ENCODE results near the gene DYSF. TPM values are rescaled to one million over a fixed set of nuclear protein-coding genes. Genes with fewer than 3 reads are reported as not detected.
"Not testable (repeated sequence)": the region's sequence is repeated elsewhere in the genome, so short reads cannot be mapped to it uniquely, and the experiment has no call there.

Gene DYSF
- total RNA-seq, 1 donor from 2014 or later = 4.2 TPM

DNA sequence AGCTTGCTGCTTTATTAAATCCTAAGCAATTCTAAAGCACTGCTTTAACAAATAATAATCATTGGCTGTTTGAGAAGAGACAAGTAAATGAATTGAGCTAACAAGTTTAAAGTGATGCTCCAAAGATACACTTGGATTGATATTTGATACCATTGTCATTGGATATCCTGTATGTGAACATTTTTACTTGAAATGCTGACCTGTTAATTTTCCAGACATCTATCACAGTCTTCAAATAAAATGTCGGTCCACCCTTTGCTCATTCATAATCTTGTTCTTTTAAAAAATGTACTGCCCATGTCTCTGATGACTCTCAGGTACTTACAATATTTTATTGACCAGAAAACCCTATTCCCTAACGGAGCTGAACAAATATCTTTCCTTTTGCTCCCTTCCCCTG, 202.1 kb downstream of the DYSF start:
- TF ChIP-seq, protein P1, sequence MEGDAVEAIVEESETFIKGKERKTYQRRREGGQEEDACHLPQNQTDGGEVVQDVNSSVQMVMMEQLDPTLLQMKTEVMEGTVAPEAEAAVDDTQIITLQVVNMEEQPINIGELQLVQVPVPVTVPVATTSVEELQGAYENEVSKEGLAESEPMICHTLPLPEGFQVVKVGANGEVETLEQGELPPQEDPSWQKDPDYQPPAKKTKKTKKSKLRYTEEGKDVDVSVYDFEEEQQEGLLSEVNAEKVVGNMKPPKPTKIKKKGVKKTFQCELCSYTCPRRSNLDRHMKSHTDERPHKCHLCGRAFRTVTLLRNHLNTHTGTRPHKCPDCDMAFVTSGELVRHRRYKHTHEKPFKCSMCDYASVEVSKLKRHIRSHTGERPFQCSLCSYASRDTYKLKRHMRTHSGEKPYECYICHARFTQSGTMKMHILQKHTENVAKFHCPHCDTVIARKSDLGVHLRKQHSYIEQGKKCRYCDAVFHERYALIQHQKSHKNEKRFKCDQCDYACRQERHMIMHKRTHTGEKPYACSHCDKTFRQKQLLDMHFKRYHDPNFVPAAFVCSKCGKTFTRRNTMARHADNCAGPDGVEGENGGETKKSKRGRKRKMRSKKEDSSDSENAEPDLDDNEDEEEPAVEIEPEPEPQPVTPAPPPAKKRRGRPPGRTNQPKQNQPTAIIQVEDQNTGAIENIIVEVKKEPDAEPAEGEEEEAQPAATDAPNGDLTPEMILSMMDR (conservative IDR thresholded peaks at IDR 0.05) = no peak
- Mint-ChIP-seq H3K4me3 (no peak overlapping the region), H3K9me3 (peaks cover 18% of the 10 kb centered on the region), H3K27me3 (no peaks in the 10 kb centered on the region), H3K27ac (no peak overlapping the region), H3K4me1 (ENCODE audit: unreplicated experiment) (peaks cover 8% of the 10 kb centered on the region), H3K36me3 (peaks cover 7% of the 10 kb centered on the region)
- DNase-seq (ENCODE audit: extremely low spot score, unreplicated experiment) = no peak

DNA sequence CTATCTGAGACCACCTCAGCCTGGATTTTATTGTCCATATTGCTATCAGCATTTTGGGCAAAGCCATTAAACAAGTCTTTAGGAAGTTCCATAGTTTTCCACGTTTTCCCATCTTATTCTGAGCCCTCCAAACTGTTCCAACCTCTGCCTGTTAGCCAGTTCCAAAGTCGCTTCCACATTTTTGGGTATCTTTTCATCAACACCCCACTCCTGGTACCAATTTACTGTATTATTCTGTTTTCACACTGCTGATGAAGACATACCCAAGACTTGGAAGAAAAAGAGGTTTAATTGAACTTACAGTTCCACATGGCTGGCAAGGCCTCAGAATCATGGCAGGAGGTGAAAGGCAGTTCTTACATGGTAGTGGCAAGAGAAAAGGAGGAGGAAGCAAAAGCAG, 204.9 kb downstream of the DYSF start:
- H3K27ac Mint-ChIP-seq = not testable (repeated sequence)

DNA sequence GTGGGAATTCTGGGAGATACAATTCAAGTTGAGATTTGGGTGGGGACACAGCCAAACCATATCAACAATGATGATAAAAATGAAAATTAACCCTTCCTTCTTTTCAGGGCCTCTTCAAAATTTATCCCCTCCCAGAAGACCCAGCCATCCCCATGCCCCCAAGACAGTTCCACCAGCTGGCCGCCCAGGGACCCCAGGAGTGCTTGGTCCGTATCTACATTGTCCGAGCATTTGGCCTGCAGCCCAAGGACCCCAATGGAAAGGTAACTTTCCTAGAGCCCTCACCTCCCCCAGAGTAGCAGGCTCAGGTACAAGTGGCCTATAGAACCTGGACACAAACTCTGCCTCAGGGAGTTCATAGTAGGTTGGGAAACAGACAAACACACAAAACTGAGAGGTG, 205.4 kb downstream of the DYSF start:
- peaks cover 18% of the 10 kb centered on the region for H3K9me3 Mint-ChIP-seq
- peaks cover 14% of the 10 kb centered on the region for H3K4me1 Mint-ChIP-seq (ENCODE audit: unreplicated experiment)
- H3K27me3 Mint-ChIP-seq = no peaks in the 10 kb centered on the region
- peaks cover 7% of the 10 kb centered on the region for H3K36me3 Mint-ChIP-seq
- H3K4me3 Mint-ChIP-seq = no peak overlapping the region
- H3K27ac Mint-ChIP-seq = no peak overlapping the region
- TF ChIP-seq, protein P1 (conservative IDR thresholded peaks at IDR 0.05) = no peak
- DNase-seq (ENCODE audit: extremely low spot score, unreplicated experiment) = no peak

More for the DNA sequence above, 204.9 kb downstream of the DYSF start:
- not testable (repeated sequence) for H3K36me3 Mint-ChIP-seq; H3K4me3 Mint-ChIP-seq; DNase-seq (ENCODE audit: extremely low spot score, unreplicated experiment); H3K27me3 Mint-ChIP-seq
- Mint-ChIP-seq H3K4me1 (ENCODE audit: unreplicated experiment) (peaks cover 14% of the 10 kb centered on the region), H3K9me3 (peaks cover 18% of the 10 kb centered on the region)

DNA sequence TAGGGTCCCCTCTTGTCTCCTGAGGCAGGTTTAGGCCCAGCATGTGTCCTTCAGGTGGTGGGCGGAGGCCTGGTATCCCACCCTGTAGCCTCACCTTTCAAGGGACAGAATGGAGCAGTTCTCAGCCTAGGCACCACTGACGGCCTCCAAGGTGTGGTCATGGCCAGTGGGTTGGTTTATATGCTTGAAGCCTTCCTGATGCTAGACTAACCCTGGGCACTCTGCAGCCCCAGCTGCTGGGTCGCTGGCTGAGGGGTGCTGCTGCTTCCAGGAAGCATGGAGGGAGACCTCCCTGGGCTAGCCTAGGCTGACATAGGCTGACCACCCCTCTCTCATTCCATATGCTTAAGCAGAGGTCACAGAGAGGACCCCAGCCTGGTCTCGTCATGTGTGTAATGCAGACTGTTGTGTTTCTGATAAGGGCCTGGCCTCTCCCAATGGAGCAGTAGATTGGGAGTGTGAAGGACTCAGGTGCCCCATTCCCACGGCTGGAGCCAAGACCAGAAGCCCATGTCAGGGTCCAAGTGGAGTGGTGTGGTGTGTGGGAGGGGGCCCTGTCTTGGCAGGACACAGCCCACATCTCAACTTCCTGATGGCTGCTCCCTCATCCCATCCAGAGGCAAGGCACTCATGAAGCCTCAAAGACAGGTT, 206.6 kb downstream of the DYSF start:
- Mint-ChIP-seq H3K9me3 (peaks cover 18% of the 10 kb centered on the region), H3K4me1 (ENCODE audit: unreplicated experiment) (peaks cover 14% of the 10 kb centered on the region), H3K36me3 (peaks cover 7% of the 10 kb centered on the region), H3K27me3 (no peaks in the 10 kb centered on the region), H3K27ac (no peak overlapping the region), H3K4me3 (no peak overlapping the region)
- TF ChIP-seq, protein P1 (conservative IDR thresholded peaks at IDR 0.05) = no peak
- no peak for DNase-seq (ENCODE audit: extremely low spot score, unreplicated experiment)

DNA sequence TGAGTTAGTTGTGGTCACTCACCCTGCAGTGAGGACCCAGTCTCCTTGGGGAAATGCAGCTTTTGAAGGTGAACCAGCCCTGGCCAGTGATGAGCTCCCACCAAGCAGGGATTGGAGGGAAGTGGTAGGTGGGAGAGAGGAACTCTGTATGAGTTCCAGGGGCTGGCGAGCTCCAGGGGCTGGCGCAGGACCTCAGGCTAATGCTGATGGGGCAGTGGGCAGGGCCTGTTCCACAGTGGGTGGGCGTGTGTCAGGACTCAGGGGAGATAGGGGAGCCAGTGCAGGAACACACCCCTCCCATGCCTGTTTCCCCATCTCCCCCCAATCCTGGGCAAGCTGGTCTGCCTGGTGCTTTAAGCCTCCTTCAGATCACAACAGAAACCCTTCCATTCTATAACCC, 208.4 kb downstream of the DYSF start:
- no peaks in the 10 kb centered on the region for H3K27me3 Mint-ChIP-seq
- peaks cover 13% of the 10 kb centered on the region for H3K9me3 Mint-ChIP-seq
- no peak overlapping the region for H3K4me3 Mint-ChIP-seq
- no peak overlapping the region for H3K27ac Mint-ChIP-seq
- DNase-seq (ENCODE audit: extremely low spot score, unreplicated experiment) = peak; percentile 66
- H3K4me1 Mint-ChIP-seq (ENCODE audit: unreplicated experiment) = peaks cover 6% of the 10 kb centered on the region
- H3K36me3 Mint-ChIP-seq = peaks cover 7% of the 10 kb centered on the region
- TF ChIP-seq, protein P1 (conservative IDR thresholded peaks at IDR 0.05) = no peak

DNA sequence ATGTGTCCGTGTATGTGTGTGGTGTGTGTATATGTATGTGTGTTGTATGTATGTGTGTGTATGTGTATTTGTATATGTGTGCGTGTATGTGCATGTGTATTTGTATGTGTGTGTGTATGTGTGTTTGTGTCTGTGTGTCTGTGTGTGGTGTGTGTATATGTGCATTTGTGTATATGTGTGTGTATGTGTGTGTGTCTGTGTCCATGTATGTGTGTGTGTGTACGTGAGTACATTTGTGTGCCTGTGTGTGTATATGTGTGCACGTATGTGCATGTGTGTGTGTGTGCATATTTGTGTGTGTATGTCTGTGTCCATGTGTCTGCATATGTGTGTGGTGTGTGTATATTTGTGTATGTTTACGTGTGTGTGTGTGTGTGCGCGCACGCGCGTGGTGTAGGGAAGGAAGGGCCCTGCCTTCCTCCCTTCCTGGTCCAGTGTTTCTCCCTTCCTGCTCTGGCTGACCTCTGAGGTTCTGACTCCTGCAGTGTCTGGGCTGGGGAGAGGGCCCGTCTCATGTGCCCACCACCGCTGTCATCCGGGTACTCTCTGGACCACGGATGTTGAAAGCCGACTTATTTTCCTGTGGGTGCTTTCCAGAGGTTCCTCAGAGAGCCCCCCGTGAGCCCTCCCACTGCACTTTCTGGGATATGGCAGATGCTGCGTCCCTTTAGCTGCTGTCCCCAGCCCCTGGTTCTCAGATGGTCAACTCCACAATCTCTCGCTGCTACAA, 209.5 kb downstream of the DYSF start:
- H3K9me3 Mint-ChIP-seq = peaks cover 12% of the 10 kb centered on the region
- H3K27me3 Mint-ChIP-seq = no peaks in the 10 kb centered on the region
- peaks cover 6% of the 10 kb centered on the region for H3K4me1 Mint-ChIP-seq (ENCODE audit: unreplicated experiment)
- no peak overlapping the region for H3K27ac Mint-ChIP-seq
- peaks cover 7% of the 10 kb centered on the region for H3K36me3 Mint-ChIP-seq
- DNase-seq (ENCODE audit: extremely low spot score, unreplicated experiment) = no peak
- H3K4me3 Mint-ChIP-seq = no peak overlapping the region
- TF ChIP-seq, protein P1 (conservative IDR thresholded peaks at IDR 0.05) = no peak

Data from type B pancreatic cell (in vitro differentiated cells).